Upper lobe of right lung (tissue), 1 donor: ENCODE data around the gene MRPS22. TPM values are rescaled to one million over a fixed set of nuclear protein-coding genes. Genes with fewer than 3 reads are reported as not detected.
"Not testable (repeated sequence)": the region's sequence is repeated elsewhere in the genome, so short reads cannot be mapped to it uniquely, and the experiment has no call there.

ENCODE experiments used
- ATAC-seq: fragments of 200-7000 bp; cut with Tn5 transposase; one replicate; pipeline ENCODE4 v1.9.1; 2020; ENCODE audit warnings: mild to moderate bottlenecking, moderate library complexity
- DNase-seq: peaks from one replicate; pipeline ENCODE4 v3.0.0-alpha.2; 2020
- H3K27ac ChIP-seq: fragments of 200-600 bp; one replicate; pipeline ENCODE4 v1.8.0; 2022
- H3K27me3 ChIP-seq: fragments of 200-600 bp; one replicate; pipeline ENCODE4 v1.8.0; 2022; ENCODE audit warnings: mild to moderate bottlenecking
- H3K36me3 ChIP-seq: fragments of 200-600 bp; one replicate; pipeline ENCODE4 v1.8.0; 2022
- H3K4me1 ChIP-seq: fragments of 200-600 bp; one replicate; pipeline ENCODE4 v1.8.0; 2022
- H3K4me3 ChIP-seq: fragments of 200-600 bp; one replicate; pipeline ENCODE4 v1.8.0; 2022; ENCODE audit warnings: mild to moderate bottlenecking
- H3K9me3 ChIP-seq: fragments of 200-600 bp; one replicate; pipeline ENCODE4 v1.8.0; 2022
- intact Hi-C: fragments of 100-400 bp; cut with DNase I; formaldehyde crosslinking; loops from one replicate; pipeline ENCODE4 v1.11.0; 2022
- total RNA-seq: library from RNA; stranded (reverse); fragmentation: NEBNext Ultra II Directional; extraction: Animal tissue kit (Norgen Biotek cat#: 25700); gene quantifications from one replicate; pipeline ENCODE4 v1.2.1, GENCODE V29; 2021
- TF ChIP-seq, protein P1 (sequence below): fragments of 200-600 bp; IDR thresholded peaks from one replicate; pipeline ENCODE4 v1.8.0; 2022; ENCODE audit warnings: antibody characterized with exemption
- donor health status: DM: no; HTN: yes; CAD: no; lungs with severe emphysema.

MRPS22 gene
- total RNA-seq, 1 donor from 2014 or later: 31.1 TPM

GRCh38 chr3:139364549-139364948 lies 20.7 kb downstream of the MRPS22 start:
- Histone ChIP-seq H3K4me1 (no peaks in the 10 kb centered on the region), H3K27me3 (no peaks in the 10 kb centered on the region), H3K4me3 (no peak overlapping the region), H3K36me3 (peaks cover 100% of the 10 kb centered on the region), H3K9me3 (no peaks in the 10 kb centered on the region), H3K27ac (no peak overlapping the region)
- intact Hi-C loops: no loop called here
- ATAC-seq: no peak
- TF ChIP-seq, protein P1, sequence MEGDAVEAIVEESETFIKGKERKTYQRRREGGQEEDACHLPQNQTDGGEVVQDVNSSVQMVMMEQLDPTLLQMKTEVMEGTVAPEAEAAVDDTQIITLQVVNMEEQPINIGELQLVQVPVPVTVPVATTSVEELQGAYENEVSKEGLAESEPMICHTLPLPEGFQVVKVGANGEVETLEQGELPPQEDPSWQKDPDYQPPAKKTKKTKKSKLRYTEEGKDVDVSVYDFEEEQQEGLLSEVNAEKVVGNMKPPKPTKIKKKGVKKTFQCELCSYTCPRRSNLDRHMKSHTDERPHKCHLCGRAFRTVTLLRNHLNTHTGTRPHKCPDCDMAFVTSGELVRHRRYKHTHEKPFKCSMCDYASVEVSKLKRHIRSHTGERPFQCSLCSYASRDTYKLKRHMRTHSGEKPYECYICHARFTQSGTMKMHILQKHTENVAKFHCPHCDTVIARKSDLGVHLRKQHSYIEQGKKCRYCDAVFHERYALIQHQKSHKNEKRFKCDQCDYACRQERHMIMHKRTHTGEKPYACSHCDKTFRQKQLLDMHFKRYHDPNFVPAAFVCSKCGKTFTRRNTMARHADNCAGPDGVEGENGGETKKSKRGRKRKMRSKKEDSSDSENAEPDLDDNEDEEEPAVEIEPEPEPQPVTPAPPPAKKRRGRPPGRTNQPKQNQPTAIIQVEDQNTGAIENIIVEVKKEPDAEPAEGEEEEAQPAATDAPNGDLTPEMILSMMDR: no peak
- DNase-seq: no peak

DNA sequence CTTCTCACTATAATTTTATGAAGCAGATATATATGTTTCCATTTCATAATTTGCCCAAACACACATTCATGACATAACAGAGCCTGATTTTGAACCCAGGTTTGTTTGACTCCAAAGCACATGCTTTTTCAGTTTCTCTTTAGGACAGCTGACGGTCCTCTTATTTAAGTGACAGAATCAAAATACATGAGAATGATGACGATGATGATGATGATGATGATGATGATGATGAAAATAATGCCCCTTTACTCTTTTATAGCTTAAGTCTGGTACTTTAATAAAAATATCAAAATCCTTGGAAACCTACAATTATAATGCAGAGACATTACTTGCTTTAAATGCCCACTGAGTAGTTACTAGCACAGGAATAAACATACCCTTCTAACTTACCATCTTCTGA lies 30.3 kb downstream of the MRPS22 start:
- Histone ChIP-seq H3K36me3 (peaks cover 99% of the 10 kb centered on the region), H3K9me3 (no peaks in the 10 kb centered on the region)

GRCh38 chr3:139377378-139377777 lies 33.6 kb downstream of the MRPS22 start:
- Histone ChIP-seq H3K27ac (no peak overlapping the region), H3K9me3 (no peaks in the 10 kb centered on the region), H3K27me3 (no peaks in the 10 kb centered on the region), H3K4me1 (no peaks in the 10 kb centered on the region), H3K4me3 (no peak overlapping the region), H3K36me3 (peaks cover 99% of the 10 kb centered on the region)
- ATAC-seq (no peak), DNase-seq (no peak)
- intact Hi-C loops: no loop called here
- TF ChIP-seq, protein P1: no peak

More for the DNA sequence above, 30.3 kb downstream of the MRPS22 start:
- ATAC-seq (no peak), DNase-seq (no peak)
- Histone ChIP-seq H3K27ac (no peak overlapping the region), H3K4me1 (no peaks in the 10 kb centered on the region), H3K4me3 (no peak overlapping the region), H3K27me3 (no peaks in the 10 kb centered on the region)
- TF ChIP-seq, protein P1: no peak
- intact Hi-C loops: no loop called here

DNA sequence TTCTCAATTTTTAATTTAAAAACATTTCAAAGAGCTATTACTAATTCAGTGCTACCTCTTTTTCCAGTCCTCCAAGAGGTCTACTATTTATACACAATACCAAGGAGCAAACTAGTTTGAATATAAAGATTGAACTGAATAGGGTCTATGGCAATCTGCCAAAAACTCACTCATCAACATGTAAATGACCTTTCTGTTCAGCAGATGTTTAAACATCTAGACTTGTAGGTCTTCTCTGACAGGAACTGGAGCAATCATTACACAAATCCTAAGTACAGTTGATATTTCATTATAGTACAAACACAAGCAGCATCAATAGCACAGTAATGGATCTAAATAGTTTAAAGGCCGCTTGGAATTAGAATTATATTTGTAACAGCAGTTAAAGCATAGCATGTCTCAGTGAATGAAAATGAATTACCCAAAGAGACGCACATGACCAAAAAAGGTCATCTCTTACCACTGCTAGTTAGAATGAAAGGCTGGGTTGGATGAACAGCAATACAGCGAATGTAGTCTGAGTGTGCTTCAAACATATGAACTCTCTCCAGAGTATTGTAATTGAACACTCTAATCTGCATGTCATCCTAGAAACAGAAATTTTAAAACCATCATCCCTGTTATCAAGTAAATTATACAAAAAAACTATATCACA lies 34.9 kb downstream of the MRPS22 start:
- Histone ChIP-seq H3K9me3 (no peaks in the 10 kb centered on the region), H3K4me1 (no peaks in the 10 kb centered on the region), H3K36me3 (peaks cover 94% of the 10 kb centered on the region), H3K27me3 (no peaks in the 10 kb centered on the region), H3K4me3 (no peak overlapping the region), H3K27ac (no peak overlapping the region)
- TF ChIP-seq, protein P1: no peak
- intact Hi-C loops: no loop called here
- no peak for ATAC-seq
- DNase-seq: no peak

GRCh38 chr3:139380575-139380974 lies 36.8 kb downstream of the MRPS22 start:
- peaks cover 76% of the 10 kb centered on the region for H3K36me3 ChIP-seq
- no peaks in the 10 kb centered on the region for H3K9me3 ChIP-seq
- intact Hi-C loops: no loop called here
- H3K4me3 ChIP-seq: no peak overlapping the region
- no peak overlapping the region for H3K27ac ChIP-seq
- peaks cover 4% of the 10 kb centered on the region for H3K4me1 ChIP-seq
- no peaks in the 10 kb centered on the region for H3K27me3 ChIP-seq
- TF ChIP-seq, protein P1: no peak
- ATAC-seq (no peak), DNase-seq (no peak)

DNA sequence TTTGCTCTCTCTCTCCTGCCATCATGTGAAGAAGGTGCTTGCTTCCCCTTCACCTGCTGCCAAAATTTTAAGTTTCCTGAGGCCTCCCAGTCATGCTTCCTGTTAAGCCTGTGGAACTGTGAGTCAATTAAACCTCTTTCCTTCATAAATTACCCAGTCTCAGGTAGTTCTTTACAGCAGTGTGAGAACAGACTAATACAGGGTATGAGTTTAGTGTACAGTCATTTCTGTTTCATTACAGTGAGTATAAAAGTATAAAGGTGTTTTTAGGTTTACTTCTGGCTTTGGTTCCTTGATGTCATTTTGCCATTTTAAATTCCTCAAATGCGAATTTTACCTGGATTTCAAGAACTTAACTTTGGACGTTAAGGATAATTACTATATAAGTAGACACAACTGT lies 38.5 kb downstream of the MRPS22 start:
- DNase-seq, intact Hi-C loops, ATAC-seq, H3K9me3 ChIP-seq, H3K27ac ChIP-seq, H3K27me3 ChIP-seq, H3K4me3 ChIP-seq: not testable (repeated sequence)
- H3K36me3 ChIP-seq: peaks cover 60% of the 10 kb centered on the region
- peaks cover 12% of the 10 kb centered on the region for H3K4me1 ChIP-seq
